ENCODE data around the gene PHLDA2. TPM values are rescaled to one million over a fixed set of nuclear protein-coding genes. Genes with fewer than 3 reads are reported as not detected.

PHLDA2 gene
- total and polyA plus RNA-seq, 9 of the 15 experiments (the other 6 are each of a cell fraction or from before 2014, with no cell fraction given) = 0.43 to 42.4 (median 4.7) TPM

- TF ChIP-seq, protein P1, sequence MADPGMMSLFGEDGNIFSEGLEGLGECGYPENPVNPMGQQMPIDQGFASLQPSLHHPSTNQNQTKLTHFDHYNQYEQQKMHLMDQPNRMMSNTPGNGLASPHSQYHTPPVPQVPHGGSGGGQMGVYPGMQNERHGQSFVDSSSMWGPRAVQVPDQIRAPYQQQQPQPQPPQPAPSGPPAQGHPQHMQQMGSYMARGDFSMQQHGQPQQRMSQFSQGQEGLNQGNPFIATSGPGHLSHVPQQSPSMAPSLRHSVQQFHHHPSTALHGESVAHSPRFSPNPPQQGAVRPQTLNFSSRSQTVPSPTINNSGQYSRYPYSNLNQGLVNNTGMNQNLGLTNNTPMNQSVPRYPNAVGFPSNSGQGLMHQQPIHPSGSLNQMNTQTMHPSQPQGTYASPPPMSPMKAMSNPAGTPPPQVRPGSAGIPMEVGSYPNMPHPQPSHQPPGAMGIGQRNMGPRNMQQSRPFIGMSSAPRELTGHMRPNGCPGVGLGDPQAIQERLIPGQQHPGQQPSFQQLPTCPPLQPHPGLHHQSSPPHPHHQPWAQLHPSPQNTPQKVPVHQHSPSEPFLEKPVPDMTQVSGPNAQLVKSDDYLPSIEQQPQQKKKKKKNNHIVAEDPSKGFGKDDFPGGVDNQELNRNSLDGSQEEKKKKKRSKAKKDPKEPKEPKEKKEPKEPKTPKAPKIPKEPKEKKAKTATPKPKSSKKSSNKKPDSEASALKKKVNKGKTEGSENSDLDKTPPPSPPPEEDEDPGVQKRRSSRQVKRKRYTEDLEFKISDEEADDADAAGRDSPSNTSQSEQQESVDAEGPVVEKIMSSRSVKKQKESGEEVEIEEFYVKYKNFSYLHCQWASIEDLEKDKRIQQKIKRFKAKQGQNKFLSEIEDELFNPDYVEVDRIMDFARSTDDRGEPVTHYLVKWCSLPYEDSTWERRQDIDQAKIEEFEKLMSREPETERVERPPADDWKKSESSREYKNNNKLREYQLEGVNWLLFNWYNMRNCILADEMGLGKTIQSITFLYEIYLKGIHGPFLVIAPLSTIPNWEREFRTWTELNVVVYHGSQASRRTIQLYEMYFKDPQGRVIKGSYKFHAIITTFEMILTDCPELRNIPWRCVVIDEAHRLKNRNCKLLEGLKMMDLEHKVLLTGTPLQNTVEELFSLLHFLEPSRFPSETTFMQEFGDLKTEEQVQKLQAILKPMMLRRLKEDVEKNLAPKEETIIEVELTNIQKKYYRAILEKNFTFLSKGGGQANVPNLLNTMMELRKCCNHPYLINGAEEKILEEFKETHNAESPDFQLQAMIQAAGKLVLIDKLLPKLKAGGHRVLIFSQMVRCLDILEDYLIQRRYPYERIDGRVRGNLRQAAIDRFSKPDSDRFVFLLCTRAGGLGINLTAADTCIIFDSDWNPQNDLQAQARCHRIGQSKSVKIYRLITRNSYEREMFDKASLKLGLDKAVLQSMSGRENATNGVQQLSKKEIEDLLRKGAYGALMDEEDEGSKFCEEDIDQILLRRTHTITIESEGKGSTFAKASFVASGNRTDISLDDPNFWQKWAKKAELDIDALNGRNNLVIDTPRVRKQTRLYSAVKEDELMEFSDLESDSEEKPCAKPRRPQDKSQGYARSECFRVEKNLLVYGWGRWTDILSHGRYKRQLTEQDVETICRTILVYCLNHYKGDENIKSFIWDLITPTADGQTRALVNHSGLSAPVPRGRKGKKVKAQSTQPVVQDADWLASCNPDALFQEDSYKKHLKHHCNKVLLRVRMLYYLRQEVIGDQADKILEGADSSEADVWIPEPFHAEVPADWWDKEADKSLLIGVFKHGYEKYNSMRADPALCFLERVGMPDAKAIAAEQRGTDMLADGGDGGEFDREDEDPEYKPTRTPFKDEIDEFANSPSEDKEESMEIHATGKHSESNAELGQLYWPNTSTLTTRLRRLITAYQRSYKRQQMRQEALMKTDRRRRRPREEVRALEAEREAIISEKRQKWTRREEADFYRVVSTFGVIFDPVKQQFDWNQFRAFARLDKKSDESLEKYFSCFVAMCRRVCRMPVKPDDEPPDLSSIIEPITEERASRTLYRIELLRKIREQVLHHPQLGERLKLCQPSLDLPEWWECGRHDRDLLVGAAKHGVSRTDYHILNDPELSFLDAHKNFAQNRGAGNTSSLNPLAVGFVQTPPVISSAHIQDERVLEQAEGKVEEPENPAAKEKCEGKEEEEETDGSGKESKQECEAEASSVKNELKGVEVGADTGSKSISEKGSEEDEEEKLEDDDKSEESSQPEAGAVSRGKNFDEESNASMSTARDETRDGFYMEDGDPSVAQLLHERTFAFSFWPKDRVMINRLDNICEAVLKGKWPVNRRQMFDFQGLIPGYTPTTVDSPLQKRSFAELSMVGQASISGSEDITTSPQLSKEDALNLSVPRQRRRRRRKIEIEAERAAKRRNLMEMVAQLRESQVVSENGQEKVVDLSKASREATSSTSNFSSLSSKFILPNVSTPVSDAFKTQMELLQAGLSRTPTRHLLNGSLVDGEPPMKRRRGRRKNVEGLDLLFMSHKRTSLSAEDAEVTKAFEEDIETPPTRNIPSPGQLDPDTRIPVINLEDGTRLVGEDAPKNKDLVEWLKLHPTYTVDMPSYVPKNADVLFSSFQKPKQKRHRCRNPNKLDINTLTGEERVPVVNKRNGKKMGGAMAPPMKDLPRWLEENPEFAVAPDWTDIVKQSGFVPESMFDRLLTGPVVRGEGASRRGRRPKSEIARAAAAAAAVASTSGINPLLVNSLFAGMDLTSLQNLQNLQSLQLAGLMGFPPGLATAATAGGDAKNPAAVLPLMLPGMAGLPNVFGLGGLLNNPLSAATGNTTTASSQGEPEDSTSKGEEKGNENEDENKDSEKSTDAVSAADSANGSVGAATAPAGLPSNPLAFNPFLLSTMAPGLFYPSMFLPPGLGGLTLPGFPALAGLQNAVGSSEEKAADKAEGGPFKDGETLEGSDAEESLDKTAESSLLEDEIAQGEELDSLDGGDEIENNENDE (IDR thresholded peaks at IDR 0.05; ENCODE audit: low read depth, low read length) = no peak
- TF ChIP-seq ZNF184 (CRISPR knock-in tag; IDR thresholded peaks at IDR 0.05) (no peak), SOX6 (IDR thresholded peaks at IDR 0.05) (no peak), HMG20B (CRISPR knock-in tag; IDR thresholded peaks at IDR 0.05) (no peak)
- TF ChIP-seq, protein P2, sequence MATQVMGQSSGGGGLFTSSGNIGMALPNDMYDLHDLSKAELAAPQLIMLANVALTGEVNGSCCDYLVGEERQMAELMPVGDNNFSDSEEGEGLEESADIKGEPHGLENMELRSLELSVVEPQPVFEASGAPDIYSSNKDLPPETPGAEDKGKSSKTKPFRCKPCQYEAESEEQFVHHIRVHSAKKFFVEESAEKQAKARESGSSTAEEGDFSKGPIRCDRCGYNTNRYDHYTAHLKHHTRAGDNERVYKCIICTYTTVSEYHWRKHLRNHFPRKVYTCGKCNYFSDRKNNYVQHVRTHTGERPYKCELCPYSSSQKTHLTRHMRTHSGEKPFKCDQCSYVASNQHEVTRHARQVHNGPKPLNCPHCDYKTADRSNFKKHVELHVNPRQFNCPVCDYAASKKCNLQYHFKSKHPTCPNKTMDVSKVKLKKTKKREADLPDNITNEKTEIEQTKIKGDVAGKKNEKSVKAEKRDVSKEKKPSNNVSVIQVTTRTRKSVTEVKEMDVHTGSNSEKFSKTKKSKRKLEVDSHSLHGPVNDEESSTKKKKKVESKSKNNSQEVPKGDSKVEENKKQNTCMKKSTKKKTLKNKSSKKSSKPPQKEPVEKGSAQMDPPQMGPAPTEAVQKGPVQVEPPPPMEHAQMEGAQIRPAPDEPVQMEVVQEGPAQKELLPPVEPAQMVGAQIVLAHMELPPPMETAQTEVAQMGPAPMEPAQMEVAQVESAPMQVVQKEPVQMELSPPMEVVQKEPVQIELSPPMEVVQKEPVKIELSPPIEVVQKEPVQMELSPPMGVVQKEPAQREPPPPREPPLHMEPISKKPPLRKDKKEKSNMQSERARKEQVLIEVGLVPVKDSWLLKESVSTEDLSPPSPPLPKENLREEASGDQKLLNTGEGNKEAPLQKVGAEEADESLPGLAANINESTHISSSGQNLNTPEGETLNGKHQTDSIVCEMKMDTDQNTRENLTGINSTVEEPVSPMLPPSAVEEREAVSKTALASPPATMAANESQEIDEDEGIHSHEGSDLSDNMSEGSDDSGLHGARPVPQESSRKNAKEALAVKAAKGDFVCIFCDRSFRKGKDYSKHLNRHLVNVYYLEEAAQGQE (IDR thresholded peaks at IDR 0.05; ENCODE audit: borderline replicate concordance) = peak; percentile 95
- TF ChIP-seq, protein P2 (CRISPR knock-in tag; IDR thresholded peaks at IDR 0.05; ENCODE audit: low read depth) = no peak
Measured at GRCh38 chr11:2901854-2902783, 27.1 kb downstream of the PHLDA2 start (continued).

Measured in K562 (cell line).